Parathyroid adenoma (tissue), 2 donors: ENCODE results near the gene MICOS13.

Source experiments
- H2AFZ ChIP-seq: fragments of 300-600 bp; sonication (generic); one replicate; pipeline ENCODE4 v1.7.0; 2017; ENCODE audit warnings: antibody characterized with exemption, mild to moderate bottlenecking
- H3K27ac ChIP-seq: fragments of 300-600 bp; sonication (generic); one replicate; pipeline ENCODE4 v1.7.0; 2017
- H3K27me3 ChIP-seq: fragments of 300-600 bp; sonication (generic); one replicate; pipeline ENCODE4 v1.7.0; 2017; ENCODE audit warnings: low read length; ENCODE audit not compliant: control insufficient read depth, insufficient read depth
- H3K36me3 ChIP-seq: fragments of 300-600 bp; sonication (generic); one replicate; pipeline ENCODE4 v1.7.0; 2017; ENCODE audit warnings: low read length; ENCODE audit not compliant: control insufficient read depth, insufficient read depth
- H3K4me1 ChIP-seq: fragments of 300-600 bp; sonication (generic); one replicate; pipeline ENCODE4 v1.7.0; 2017; ENCODE audit warnings: control low read depth
- H3K4me2 ChIP-seq: fragments of 300-600 bp; sonication (generic); one replicate; pipeline ENCODE4 v1.7.0; 2017; ENCODE audit warnings: low read length
- H3K4me3 ChIP-seq: fragments of 300-600 bp; sonication (generic); one replicate; pipeline ENCODE4 v1.7.0; 2017; ENCODE audit warnings: low read depth, low read length
- H3K79me2 ChIP-seq: fragments of 300-600 bp; sonication (generic); one replicate; pipeline ENCODE4 v1.7.0; 2017; ENCODE audit warnings: control low read depth
- H3K9ac ChIP-seq: fragments of 300-600 bp; sonication (generic); one replicate; pipeline ENCODE4 v1.7.0; 2017; ENCODE audit warnings: mild to moderate bottlenecking
- H3K9me3 ChIP-seq: fragments of 300-600 bp; sonication (generic); one replicate; pipeline ENCODE4 v1.7.0; 2017; ENCODE audit warnings: low read length; ENCODE audit not compliant: control insufficient read depth
- CTCF ChIP-seq: fragments of 300-600 bp; sonication (generic); IDR thresholded peaks from one replicate; pipeline ENCODE4 v1.7.0; 2017; ENCODE audit warnings: antibody characterized with exemption, mild to moderate bottlenecking
- donor health status: primary hyperparathyroidism.

Gene MICOS13

GRCh38 chr19:5645409-5645808 is 34.9 kb downstream of the MICOS13 start:
- Histone ChIP-seq H3K4me3 (no peak overlapping the region), H3K9ac (no peak overlapping the region), H3K27me3 (no peaks in the 10 kb centered on the region), H3K9me3 (no peaks in the 10 kb centered on the region), H3K36me3 (no peaks in the 10 kb centered on the region), H3K4me2 (no peak overlapping the region), H3K79me2 (peaks cover 69% of the 10 kb centered on the region), H3K4me1 (no peaks in the 10 kb centered on the region), H3K27ac (no peak overlapping the region), H2AFZ (no peak overlapping the region)
- no peak for TF ChIP-seq CTCF

GRCh38 chr19:5644037-5644436 is 36.3 kb downstream of the MICOS13 start:
- no peak for TF ChIP-seq CTCF
- no peak overlapping the region for H2AFZ ChIP-seq
- H3K27me3 ChIP-seq = no peaks in the 10 kb centered on the region
- peaks cover 3% of the 10 kb centered on the region for H3K4me1 ChIP-seq
- no peak overlapping the region for H3K4me2 ChIP-seq
- no peaks in the 10 kb centered on the region for H3K9me3 ChIP-seq
- no peak overlapping the region for H3K9ac ChIP-seq
- peaks cover 80% of the 10 kb centered on the region for H3K79me2 ChIP-seq
- no peaks in the 10 kb centered on the region for H3K36me3 ChIP-seq
- no peak overlapping the region for H3K4me3 ChIP-seq
- no peak overlapping the region for H3K27ac ChIP-seq

- TF ChIP-seq CTCF = no peak
- no peak overlapping the region for H3K4me2 ChIP-seq
- H3K79me2 ChIP-seq = peaks cover 78% of the 10 kb centered on the region
- H2AFZ ChIP-seq = no peak overlapping the region
- no peaks in the 10 kb centered on the region for H3K36me3 ChIP-seq
- H3K4me3 ChIP-seq = no peak overlapping the region
- no peak overlapping the region for H3K27ac ChIP-seq
- H3K9ac ChIP-seq = no peak overlapping the region
- no peaks in the 10 kb centered on the region for H3K9me3 ChIP-seq
- peaks cover 3% of the 10 kb centered on the region for H3K4me1 ChIP-seq
- no peaks in the 10 kb centered on the region for H3K27me3 ChIP-seq
Measured at GRCh38 chr19:5643060-5643459, 37.3 kb downstream of the MICOS13 start.

- Histone ChIP-seq H3K79me2 (peaks cover 82% of the 10 kb centered on the region), H3K4me1 (peaks cover 3% of the 10 kb centered on the region), H3K27ac (no peak overlapping the region), H3K4me3 (no peak overlapping the region), H3K9ac (no peak overlapping the region), H3K27me3 (no peaks in the 10 kb centered on the region), H3K9me3 (no peaks in the 10 kb centered on the region), H3K36me3 (no peaks in the 10 kb centered on the region), H3K4me2 (no peak overlapping the region), H2AFZ (no peak overlapping the region)
- TF ChIP-seq CTCF = no peak
Measured at GRCh38 chr19:5642204-5642603, 38.1 kb downstream of the MICOS13 start.

GRCh38 chr19:5641171-5641570 is 39.1 kb downstream of the MICOS13 start:
- H3K27ac ChIP-seq = no peak overlapping the region
- H3K4me2 ChIP-seq = no peak overlapping the region
- no peak for TF ChIP-seq CTCF
- no peak overlapping the region for H3K9ac ChIP-seq
- no peaks in the 10 kb centered on the region for H3K9me3 ChIP-seq
- H3K36me3 ChIP-seq = no peaks in the 10 kb centered on the region
- H3K27me3 ChIP-seq = no peaks in the 10 kb centered on the region
- H3K4me1 ChIP-seq = peaks cover 3% of the 10 kb centered on the region
- H3K79me2 ChIP-seq = peaks cover 81% of the 10 kb centered on the region
- H2AFZ ChIP-seq = no peak overlapping the region
- H3K4me3 ChIP-seq = no peak overlapping the region
